HCT116 (cell line): Measurements from ENCODE around the gene SAMD4A. TPM values are rescaled to one million over a fixed set of nuclear protein-coding genes. Genes with fewer than 3 reads are reported as not detected.

Source experiments
- ATAC-seq: fragments of 200-7000 bp; cut with Tn5 transposase; 2 replicates; pipeline ENCODE4 v1.9.1; 2020; ENCODE audit warnings: mild to moderate bottlenecking, moderate library complexity
- BruUV-seq: library from RNA; stranded (reverse); fragments of 400-500 nt; replicated peaks from 2 replicates; lab custom pipeline; 2021; lab: Mats Ljungman, UMichigan
- CTCF ChIA-PET: fragments of 300-600 bp; sonication (Branson Sonifier 250); formaldehyde crosslinking; loops from one replicate; lab custom pipeline; 2021; ENCODE audit warnings: antibody characterized with exemption; lab: Charles Lee
- POLR2A ChIA-PET: fragments of 300-600, 350-600 bp; sonication (Branson Sonifier 250); formaldehyde crosslinking; loops from one replicate; lab custom pipeline; 2021; ENCODE audit warnings: antibody characterized with exemption; lab: Charles Lee
- RAD21 ChIA-PET, 2 experiments: fragments of 300-600 bp; sonication (Branson Sonifier 250); formaldehyde crosslinking; loops; one replicate each; lab custom pipeline; 2023; ENCODE audit warnings: low total read pairs in 2 of 2; ENCODE audit not compliant: uncharacterized antibody in 2 of 2, unreplicated experiment in 2 of 2, low non-redundant PET in 1 of 2; lab: Charles Lee
- DNase-seq: peaks from one replicate; pipeline ENCODE4 v3.0.0-alpha.2; 2010; ENCODE audit warnings: low read depth, low spot score
- H2AFZ ChIP-seq: fragments of 200-600 bp; shearing (Covaris generic), sonication (generic); 2 replicates; pipeline ENCODE4 v1.6.1; 2017; ENCODE audit warnings: low read depth, mixed run types, mixed read lengths, antibody characterized with exemption, low read length; ENCODE audit not compliant: poor library complexity, severe bottlenecking
- H3K27ac ChIP-seq: 2 replicates; pipeline ENCODE4 v1.5.1; 2012; ENCODE audit warnings: low read depth, low read length
- H3K27me3 ChIP-seq: fragments of 200-600 bp; sonication (generic); 2 replicates; pipeline ENCODE4 v1.6.1; 2016; ENCODE audit warnings: mixed run types, low read length, mixed read lengths; ENCODE audit not compliant: insufficient read depth
- H3K36me3 ChIP-seq, 2 experiments: fragments of 200-500 bp in 1 of 2; fragments of 200-600 bp in 1 of 2; sonication (Bioruptor generic) in 1 of 2; sonication (generic) in 1 of 2; 2 replicates each; pipeline versions ENCODE4 v1.5.1 to v1.6.1; 2014 to 2016; ENCODE audit warnings: low read length in 2 of 2, inconsistent platforms in 1 of 2, mixed read lengths in 1 of 2, mixed run types in 1 of 2; ENCODE audit not compliant: insufficient read depth in 2 of 2, control insufficient read depth in 1 of 2
- H3K4me1 ChIP-seq, 2 experiments: fragments of 200-600 bp in 1 of 2; sonication (generic) in 1 of 2; 2 replicates each; pipeline versions ENCODE4 v1.5.1 to v1.6.1; 2012 to 2017; ENCODE audit warnings: low read length in 2 of 2, inconsistent platforms in 1 of 2, mild to moderate bottlenecking in 1 of 2, mixed read lengths in 1 of 2, mixed run types in 1 of 2, moderate library complexity in 1 of 2; ENCODE audit not compliant: insufficient read depth in 2 of 2, control insufficient read depth in 1 of 2
- H3K4me2 ChIP-seq: fragments of 200-600 bp; sonication (generic); 2 replicates; pipeline ENCODE4 v1.6.1; 2017; ENCODE audit warnings: mixed run types, low read length, mixed read lengths
- H3K4me3 ChIP-seq, 2 experiments: fragments of 200-600 bp in 1 of 2; sonication (generic) in 1 of 2; replicated peaks in 1 of 2; 2 replicates each; pipeline ENCODE4 v1.5.1; 2011 to 2016; ENCODE audit warnings: low read length in 2 of 2, control low read depth in 1 of 2, low read depth in 1 of 2, mild to moderate bottlenecking in 1 of 2, mixed read lengths in 1 of 2, mixed run types in 1 of 2
- H3K79me2 ChIP-seq: fragments of 200-600 bp; sonication (generic); 2 replicates; pipeline ENCODE4 v1.6.1; 2017; ENCODE audit warnings: mild to moderate bottlenecking, mixed run types, low read length, moderate library complexity, mixed read lengths; ENCODE audit not compliant: insufficient read depth
- H3K9ac ChIP-seq: fragments of 200-600 bp; sonication (generic); 2 replicates; pipeline ENCODE4 v1.6.1; 2016; ENCODE audit warnings: low read length, mixed read lengths
- H3K9me2 ChIP-seq: fragments of 200-600 bp; sonication (generic), shearing (Covaris generic); 2 replicates; pipeline ENCODE4 v1.6.1; 2017; ENCODE audit warnings: mixed run types, mild to moderate bottlenecking, moderate library complexity; ENCODE audit not compliant: insufficient read depth
- H3K9me3 ChIP-seq, 2 experiments: fragments of 200-500 bp in 1 of 2; fragments of 200-600 bp in 1 of 2; sonication (Bioruptor generic) in 1 of 2; sonication (generic) in 1 of 2; 2 replicates each; pipeline ENCODE4 v1.6.1; 2014 to 2017; ENCODE audit warnings: low read length in 2 of 2, mixed read lengths in 2 of 2, inconsistent platforms in 1 of 2, low read depth in 1 of 2, mild to moderate bottlenecking in 1 of 2, mixed run types in 1 of 2, moderate library complexity in 1 of 2; ENCODE audit not compliant: control insufficient read depth in 1 of 2, insufficient read depth in 1 of 2
- H4K20me1 ChIP-seq: fragments of 200-600 bp; sonication (generic), shearing (Covaris generic); 2 replicates; pipeline ENCODE4 v1.6.1; 2017; ENCODE audit warnings: mixed run types, mild to moderate bottlenecking, moderate library complexity; ENCODE audit not compliant: insufficient read depth
- CBX3 ChIP-seq: IDR thresholded peaks from 2 replicates; pipeline ENCODE4 v1.6.1; 2012; ENCODE audit warnings: low read depth
- JUND ChIP-seq: IDR thresholded peaks from 2 replicates; pipeline ENCODE4 v1.6.1; 2012
- POLR2AphosphoS5 ChIP-seq: IDR thresholded peaks from 2 replicates; pipeline ENCODE4 v1.6.1; 2011; ENCODE audit warnings: mild to moderate bottlenecking, low read depth, low read length, moderate library complexity
- RAD21 ChIP-seq: IDR thresholded peaks from 2 replicates; pipeline ENCODE4 v1.6.1; 2012; ENCODE audit warnings: low read depth, mild to moderate bottlenecking
- ZFX ChIP-seq: fragments of 450-650 bp; IDR thresholded peaks from 2 replicates; pipeline ENCODE4 v1.6.1; 2017
- intact Hi-C: fragments of 100-400 bp; cut with micrococcal nuclease; formaldehyde crosslinking; loops from 2 replicates; pipeline ENCODE4 v1.10.0; 2022
- total RNA-seq: library from RNA; stranded (reverse); gene quantifications from one replicate; pipeline ENCODE4 v1.2.1, GENCODE V29; 2021; ENCODE audit not compliant: unreplicated experiment
- TF ChIP-seq, protein P1 (sequence below): IDR thresholded peaks from 2 replicates; pipeline ENCODE4 v1.6.1; 2011; ENCODE audit warnings: mild to moderate bottlenecking, low read length, moderate library complexity; ENCODE audit not compliant: insufficient replicate concordance; ENCODE audit errors: extremely low read depth

The SAMD4A gene
- total RNA-seq, 1 experiment from 2014 or later = 9.0 TPM

DNA sequence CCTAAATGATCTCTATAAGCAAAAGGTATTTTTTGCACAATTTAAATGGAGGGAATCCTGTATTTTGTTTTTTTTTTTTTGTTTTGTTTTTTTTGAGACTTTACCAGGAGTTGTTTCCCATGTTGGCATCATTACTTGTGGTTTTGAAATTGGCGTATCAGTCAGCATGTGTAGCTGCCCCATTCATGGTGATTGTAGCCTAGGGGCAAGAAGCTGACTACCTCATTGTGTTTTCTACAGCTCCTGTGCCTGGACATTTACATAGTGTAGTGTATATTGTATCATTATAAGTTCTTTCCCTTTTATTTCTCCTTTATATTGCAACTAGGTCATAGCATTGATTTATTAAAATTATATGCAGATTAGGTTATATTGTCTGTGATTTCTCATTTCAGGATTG lies 24.5 kb downstream of the SAMD4A start:
- no peaks in the 10 kb centered on the region for H3K36me3 ChIP-seq
- H3K9ac ChIP-seq = no peak overlapping the region
- no peak overlapping the region for H3K4me2 ChIP-seq
- no peaks in the 10 kb centered on the region for H3K27me3 ChIP-seq
- H2AFZ ChIP-seq = no peak overlapping the region
- intact Hi-C loops = no loop called here
- no TSS peak for BruUV-seq
- H3K9me2 ChIP-seq = no peaks in the 10 kb centered on the region; the same call in 1 of the 2 replicates
- DNase-seq = no peak
- no peaks in the 10 kb centered on the region for H4K20me1 ChIP-seq
- H3K9me3 ChIP-seq = no peaks in the 10 kb centered on the region
- TF ChIP-seq, protein P1, sequence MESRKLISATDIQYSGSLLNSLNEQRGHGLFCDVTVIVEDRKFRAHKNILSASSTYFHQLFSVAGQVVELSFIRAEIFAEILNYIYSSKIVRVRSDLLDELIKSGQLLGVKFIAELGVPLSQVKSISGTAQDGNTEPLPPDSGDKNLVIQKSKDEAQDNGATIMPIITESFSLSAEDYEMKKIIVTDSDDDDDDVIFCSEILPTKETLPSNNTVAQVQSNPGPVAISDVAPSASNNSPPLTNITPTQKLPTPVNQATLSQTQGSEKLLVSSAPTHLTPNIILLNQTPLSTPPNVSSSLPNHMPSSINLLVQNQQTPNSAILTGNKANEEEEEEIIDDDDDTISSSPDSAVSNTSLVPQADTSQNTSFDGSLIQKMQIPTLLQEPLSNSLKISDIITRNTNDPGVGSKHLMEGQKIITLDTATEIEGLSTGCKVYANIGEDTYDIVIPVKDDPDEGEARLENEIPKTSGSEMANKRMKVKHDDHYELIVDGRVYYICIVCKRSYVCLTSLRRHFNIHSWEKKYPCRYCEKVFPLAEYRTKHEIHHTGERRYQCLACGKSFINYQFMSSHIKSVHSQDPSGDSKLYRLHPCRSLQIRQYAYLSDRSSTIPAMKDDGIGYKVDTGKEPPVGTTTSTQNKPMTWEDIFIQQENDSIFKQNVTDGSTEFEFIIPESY = no peak
- TF ChIP-seq CBX3 (no peak), JUND (no peak)
- H3K4me3 ChIP-seq = no peak overlapping the region
- ChIA-PET RAD21 (no interaction called here), CTCF (no interaction called here), POLR2A (no interaction called here)
- H3K4me1 ChIP-seq = peaks cover 0 to 29% of the 10 kb centered on the region in 2 experiments; a peak in 2 of 4 replicates
- H3K79me2 ChIP-seq = 0 out of 2 replicates have a peak, but pooled peaks cover 4% of the 10 kb centered on the region
- no peak overlapping the region for H3K27ac ChIP-seq
- no peak for ATAC-seq

DNA sequence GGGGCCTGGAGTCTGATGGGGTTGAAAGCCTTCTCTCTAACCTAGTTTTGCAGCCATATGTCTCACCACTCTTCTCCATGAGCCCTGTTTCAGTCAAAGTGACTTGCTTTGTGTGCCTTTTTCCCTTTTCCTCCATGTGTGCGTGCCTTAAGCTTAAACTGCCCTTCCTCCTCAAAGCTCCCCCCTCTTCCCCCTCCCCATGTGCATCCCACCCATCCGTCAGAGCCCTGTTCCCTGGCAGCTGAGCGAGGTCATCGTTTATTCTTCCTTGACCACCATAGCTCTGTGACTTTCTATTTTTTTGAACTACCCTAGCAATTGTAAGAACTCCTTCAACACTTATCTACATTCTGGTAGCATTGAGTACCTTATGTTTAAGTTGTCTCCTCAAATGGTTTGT lies 24.9 kb downstream of the SAMD4A start:
- Histone ChIP-seq H3K79me2 (0 out of 2 replicates have a peak, but pooled peaks cover 4% of the 10 kb centered on the region), H4K20me1 (no peaks in the 10 kb centered on the region), H3K36me3 (no peaks in the 10 kb centered on the region), H3K4me2 (no peak overlapping the region), H3K9ac (no peak overlapping the region), H3K9me2 (no peaks in the 10 kb centered on the region; the same call in 1 of the 2 replicates), H3K4me3 (no peak overlapping the region), H2AFZ (no peak overlapping the region), H3K27ac (no peak overlapping the region), H3K9me3 (no peaks in the 10 kb centered on the region), H3K4me1 (peaks cover 0 to 29% of the 10 kb centered on the region in 2 experiments; a peak in 2 of 4 replicates), H3K27me3 (no peaks in the 10 kb centered on the region)
- no TSS peak for BruUV-seq
- ATAC-seq = no peak
- intact Hi-C loops = no loop called here
- ChIA-PET POLR2A (no interaction called here), CTCF (no interaction called here), RAD21 (no interaction called here)
- no peak for TF ChIP-seq ZFX
- no peak for TF ChIP-seq RAD21
- TF ChIP-seq, protein P1 = no peak
- no peak for TF ChIP-seq POLR2AphosphoS5
- DNase-seq = no peak
